Neural cell (in vitro differentiated cells): ENCODE results near the gene OBSL1.

Source experiments
- EP300 ChIP-seq: fragments of 450-650 bp; conservative IDR thresholded peaks from 2 replicates; pipeline ENCODE4 v1.6.1; 2014; ENCODE audit warnings: antibody characterized with exemption, mild to moderate bottlenecking, moderate library complexity; ENCODE audit not compliant: poor library complexity, severe bottlenecking
- TF ChIP-seq, protein P1 (sequence below): fragments of 450-650 bp; IDR thresholded peaks from 2 replicates; pipeline ENCODE4 v1.5.1; 2014; ENCODE audit warnings: antibody characterized with exemption, mild to moderate bottlenecking, moderate library complexity; ENCODE audit not compliant: poor library complexity, severe bottlenecking

- TF ChIP-seq, protein P1, sequence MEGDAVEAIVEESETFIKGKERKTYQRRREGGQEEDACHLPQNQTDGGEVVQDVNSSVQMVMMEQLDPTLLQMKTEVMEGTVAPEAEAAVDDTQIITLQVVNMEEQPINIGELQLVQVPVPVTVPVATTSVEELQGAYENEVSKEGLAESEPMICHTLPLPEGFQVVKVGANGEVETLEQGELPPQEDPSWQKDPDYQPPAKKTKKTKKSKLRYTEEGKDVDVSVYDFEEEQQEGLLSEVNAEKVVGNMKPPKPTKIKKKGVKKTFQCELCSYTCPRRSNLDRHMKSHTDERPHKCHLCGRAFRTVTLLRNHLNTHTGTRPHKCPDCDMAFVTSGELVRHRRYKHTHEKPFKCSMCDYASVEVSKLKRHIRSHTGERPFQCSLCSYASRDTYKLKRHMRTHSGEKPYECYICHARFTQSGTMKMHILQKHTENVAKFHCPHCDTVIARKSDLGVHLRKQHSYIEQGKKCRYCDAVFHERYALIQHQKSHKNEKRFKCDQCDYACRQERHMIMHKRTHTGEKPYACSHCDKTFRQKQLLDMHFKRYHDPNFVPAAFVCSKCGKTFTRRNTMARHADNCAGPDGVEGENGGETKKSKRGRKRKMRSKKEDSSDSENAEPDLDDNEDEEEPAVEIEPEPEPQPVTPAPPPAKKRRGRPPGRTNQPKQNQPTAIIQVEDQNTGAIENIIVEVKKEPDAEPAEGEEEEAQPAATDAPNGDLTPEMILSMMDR: no peak
- no peak for TF ChIP-seq EP300
These were observed 40.7 kb upstream of the OBSL1 start for GRCh38 chr2:219611866-219612576.
